GM10266 (cell line): ENCODE measurements around the gene FUCA1.

Experiments
- DNase-seq: peaks from one replicate; pipeline ENCODE4 v3.0.0; 2012; ENCODE audit errors: extremely low spot score
- TF ChIP-seq, protein P1 (sequence below): IDR thresholded peaks from 2 replicates; pipeline ENCODE4 v1.5.1; 2012; ENCODE audit warnings: mild to moderate bottlenecking, low read depth; ENCODE audit not compliant: control insufficient read depth, insufficient read depth; ENCODE audit errors: missing control alignments

FUCA1 gene

DNA sequence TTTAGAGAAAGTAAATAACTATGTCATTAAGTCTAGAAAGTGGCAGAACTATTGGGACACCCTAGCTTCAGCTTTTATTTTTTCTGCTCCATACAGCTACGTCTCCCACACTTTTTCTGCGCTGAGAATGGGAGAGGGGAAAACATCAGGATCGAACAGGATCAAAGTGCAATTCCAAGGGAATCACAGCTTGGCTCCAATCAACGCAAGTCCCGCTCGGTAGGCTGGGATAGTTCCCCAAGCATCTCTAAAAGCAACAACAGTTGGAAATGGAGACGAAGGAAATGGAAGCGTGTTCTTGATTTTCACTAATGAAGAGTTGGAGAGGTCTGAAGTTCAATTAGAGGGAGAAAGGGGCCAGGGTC is 43.4 kb downstream of the FUCA1 start:
- TF ChIP-seq, protein P1, sequence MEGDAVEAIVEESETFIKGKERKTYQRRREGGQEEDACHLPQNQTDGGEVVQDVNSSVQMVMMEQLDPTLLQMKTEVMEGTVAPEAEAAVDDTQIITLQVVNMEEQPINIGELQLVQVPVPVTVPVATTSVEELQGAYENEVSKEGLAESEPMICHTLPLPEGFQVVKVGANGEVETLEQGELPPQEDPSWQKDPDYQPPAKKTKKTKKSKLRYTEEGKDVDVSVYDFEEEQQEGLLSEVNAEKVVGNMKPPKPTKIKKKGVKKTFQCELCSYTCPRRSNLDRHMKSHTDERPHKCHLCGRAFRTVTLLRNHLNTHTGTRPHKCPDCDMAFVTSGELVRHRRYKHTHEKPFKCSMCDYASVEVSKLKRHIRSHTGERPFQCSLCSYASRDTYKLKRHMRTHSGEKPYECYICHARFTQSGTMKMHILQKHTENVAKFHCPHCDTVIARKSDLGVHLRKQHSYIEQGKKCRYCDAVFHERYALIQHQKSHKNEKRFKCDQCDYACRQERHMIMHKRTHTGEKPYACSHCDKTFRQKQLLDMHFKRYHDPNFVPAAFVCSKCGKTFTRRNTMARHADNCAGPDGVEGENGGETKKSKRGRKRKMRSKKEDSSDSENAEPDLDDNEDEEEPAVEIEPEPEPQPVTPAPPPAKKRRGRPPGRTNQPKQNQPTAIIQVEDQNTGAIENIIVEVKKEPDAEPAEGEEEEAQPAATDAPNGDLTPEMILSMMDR: no peak
- DNase-seq: no peak

GRCh38 chr1:23823767-23824166 is 44.3 kb downstream of the FUCA1 start:
- DNase-seq: no peak
- TF ChIP-seq, protein P1: no peak

GRCh38 chr1:23817633-23818032 is 50.5 kb downstream of the FUCA1 start:
- TF ChIP-seq, protein P1: no peak
- no peak for DNase-seq

DNA sequence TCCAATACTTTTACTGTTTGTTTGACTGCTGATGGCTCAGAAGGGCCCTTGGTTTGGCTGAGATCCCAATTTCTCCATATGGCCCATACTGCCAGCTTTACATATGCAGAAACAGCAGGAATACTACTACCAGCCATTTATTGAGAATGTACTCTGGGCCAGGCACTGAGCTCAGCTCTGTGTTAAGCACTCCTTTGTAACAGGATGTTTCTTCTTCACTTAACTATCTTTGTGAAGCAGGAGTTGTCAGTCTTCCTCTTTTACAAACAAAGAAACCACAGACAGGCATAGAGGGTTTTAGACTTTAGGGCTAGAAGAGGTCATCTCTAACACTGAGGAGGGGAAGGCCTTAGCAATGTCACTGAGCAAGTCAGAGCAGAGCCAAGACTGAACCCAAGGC is 51.2 kb downstream of the FUCA1 start:
- DNase-seq: no peak

DNA sequence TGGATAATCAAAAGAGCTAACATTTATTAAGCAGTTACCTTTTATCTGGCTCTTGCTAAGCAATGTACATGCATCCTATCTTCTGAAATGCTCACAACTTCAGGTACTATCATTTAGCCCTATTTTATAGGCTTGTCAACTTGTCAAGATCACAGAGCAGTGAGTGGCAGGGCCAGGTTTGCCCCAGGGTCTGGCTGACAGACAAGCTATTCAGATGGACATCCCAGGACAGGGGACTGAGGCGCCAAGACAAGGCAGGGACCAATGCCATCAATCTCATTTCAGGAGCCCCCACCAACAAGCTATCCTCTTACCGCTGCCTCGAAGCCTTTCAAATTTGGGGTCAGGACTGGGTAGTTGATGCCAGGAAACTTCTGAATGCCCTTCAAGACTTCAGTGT is 51.7 kb downstream of the FUCA1 start:
- no peak for DNase-seq
- TF ChIP-seq, protein P1: no peak

More for the DNA sequence above, 51.2 kb downstream of the FUCA1 start:
- TF ChIP-seq, protein P1: no peak

GRCh38 chr1:23814016-23814415 is 54.1 kb downstream of the FUCA1 start:
- no peak for DNase-seq
- TF ChIP-seq, protein P1: no peak

- peak; percentile 70 for DNase-seq
- TF ChIP-seq, protein P1: peak; percentile 81
These were observed 57.1 kb downstream of the FUCA1 start for GRCh38 chr1:23810818-23811540.
